ENCODE measurements around the gene CIAO2B.

GRCh38 chr16:66948837-66949225 lies 14.6 kb upstream of the CIAO2B start:
- TF ChIP-seq CTCF (IDR thresholded peaks at IDR 0.05) (no peak), POLR2A (IDR thresholded peaks at IDR 0.05) (no peak)

Data from testis (tissue), 2 donors.